ENCODE measurements around the gene TMEM256. TPM values are rescaled to one million over a fixed set of nuclear protein-coding genes. Genes with fewer than 3 reads are reported as not detected.
A peak's percentile ranks its signal among the peaks of the same experiment; 100 is the strongest.

TMEM256 gene
- total RNA-seq, 1 donor from 2014 or later: 45.2 TPM

GRCh38 chr17:7403043-7403726 lies 712 bp downstream of the TMEM256 start:
- DNase-seq (peak; percentile 73), ATAC-seq (no peak)
- H3K27me3 ChIP-seq: no peaks in the 10 kb centered on the region
- peak overlapping the region; percentile 78 for H3K27ac ChIP-seq
- no peaks in the 10 kb centered on the region for H3K36me3 ChIP-seq
- TF ChIP-seq, protein P1, sequence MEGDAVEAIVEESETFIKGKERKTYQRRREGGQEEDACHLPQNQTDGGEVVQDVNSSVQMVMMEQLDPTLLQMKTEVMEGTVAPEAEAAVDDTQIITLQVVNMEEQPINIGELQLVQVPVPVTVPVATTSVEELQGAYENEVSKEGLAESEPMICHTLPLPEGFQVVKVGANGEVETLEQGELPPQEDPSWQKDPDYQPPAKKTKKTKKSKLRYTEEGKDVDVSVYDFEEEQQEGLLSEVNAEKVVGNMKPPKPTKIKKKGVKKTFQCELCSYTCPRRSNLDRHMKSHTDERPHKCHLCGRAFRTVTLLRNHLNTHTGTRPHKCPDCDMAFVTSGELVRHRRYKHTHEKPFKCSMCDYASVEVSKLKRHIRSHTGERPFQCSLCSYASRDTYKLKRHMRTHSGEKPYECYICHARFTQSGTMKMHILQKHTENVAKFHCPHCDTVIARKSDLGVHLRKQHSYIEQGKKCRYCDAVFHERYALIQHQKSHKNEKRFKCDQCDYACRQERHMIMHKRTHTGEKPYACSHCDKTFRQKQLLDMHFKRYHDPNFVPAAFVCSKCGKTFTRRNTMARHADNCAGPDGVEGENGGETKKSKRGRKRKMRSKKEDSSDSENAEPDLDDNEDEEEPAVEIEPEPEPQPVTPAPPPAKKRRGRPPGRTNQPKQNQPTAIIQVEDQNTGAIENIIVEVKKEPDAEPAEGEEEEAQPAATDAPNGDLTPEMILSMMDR (IDR thresholded peaks at IDR 0.05): no peak
- intact Hi-C loops (cut with DNase I): no loop called here
- H3K4me1 ChIP-seq: peaks cover 10% of the 10 kb centered on the region
- no peaks in the 10 kb centered on the region for H3K9me3 ChIP-seq
- H3K4me3 ChIP-seq: peak overlapping the region; percentile 64

DNA sequence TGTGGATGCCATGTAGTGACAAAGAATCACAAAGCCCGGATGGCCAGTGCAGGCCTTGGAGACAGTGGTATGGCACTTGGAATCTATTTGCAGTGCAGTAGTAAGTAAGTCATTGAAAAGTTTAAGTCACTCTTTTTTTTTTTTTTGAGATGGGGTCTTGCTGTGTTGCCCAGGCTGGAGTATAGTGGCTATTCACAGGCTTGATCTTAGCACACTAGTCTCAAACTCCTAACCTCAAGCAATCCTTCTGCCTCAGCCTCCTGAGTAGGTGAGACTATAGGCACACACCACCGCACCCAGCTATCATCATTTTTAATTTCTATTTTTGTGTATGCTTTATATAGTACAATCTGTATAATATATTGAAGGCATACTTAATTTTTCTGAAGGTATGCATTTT lies 5.3 kb downstream of the TMEM256 start:
- TF ChIP-seq, protein P1 (IDR thresholded peaks at IDR 0.05): no peak
- ATAC-seq (no peak), DNase-seq (no peak)
- Histone ChIP-seq H3K27me3 (no peaks in the 10 kb centered on the region), H3K36me3 (no peaks in the 10 kb centered on the region), H3K4me3 (no peak overlapping the region), H3K27ac (no peak overlapping the region), H3K4me1 (peaks cover 12% of the 10 kb centered on the region), H3K9me3 (no peaks in the 10 kb centered on the region)
- intact Hi-C loops (cut with DNase I): no loop called here

DNA sequence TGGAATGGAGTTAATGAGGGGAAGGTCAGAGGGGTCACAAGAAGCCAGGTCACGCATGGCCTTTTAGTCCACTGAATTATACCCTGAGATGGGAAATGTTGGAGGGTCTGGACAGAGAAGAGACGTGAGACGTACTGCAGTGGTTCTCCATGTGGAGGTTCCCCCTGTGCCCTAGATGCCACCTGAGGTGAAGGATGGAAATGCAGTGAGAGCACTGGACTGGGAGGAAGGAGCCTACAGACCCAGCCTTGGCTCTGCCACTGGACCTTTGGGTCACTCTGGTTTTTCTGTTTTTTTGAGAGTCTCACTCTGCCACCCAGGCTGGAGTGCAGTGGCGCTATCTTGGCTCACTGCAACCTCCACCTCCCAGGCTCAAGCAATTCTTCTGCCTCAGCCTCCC lies 7.8 kb downstream of the TMEM256 start:
- DNase-seq (no peak), ATAC-seq (no peak)
- Histone ChIP-seq H3K36me3 (no peaks in the 10 kb centered on the region), H3K27me3 (no peaks in the 10 kb centered on the region), H3K4me1 (peaks cover 7% of the 10 kb centered on the region), H3K27ac (no peak overlapping the region), H3K9me3 (no peaks in the 10 kb centered on the region), H3K4me3 (no peak overlapping the region)
- TF ChIP-seq, protein P1 (IDR thresholded peaks at IDR 0.05): no peak
- intact Hi-C loops (cut with DNase I): no loop called here

DNA sequence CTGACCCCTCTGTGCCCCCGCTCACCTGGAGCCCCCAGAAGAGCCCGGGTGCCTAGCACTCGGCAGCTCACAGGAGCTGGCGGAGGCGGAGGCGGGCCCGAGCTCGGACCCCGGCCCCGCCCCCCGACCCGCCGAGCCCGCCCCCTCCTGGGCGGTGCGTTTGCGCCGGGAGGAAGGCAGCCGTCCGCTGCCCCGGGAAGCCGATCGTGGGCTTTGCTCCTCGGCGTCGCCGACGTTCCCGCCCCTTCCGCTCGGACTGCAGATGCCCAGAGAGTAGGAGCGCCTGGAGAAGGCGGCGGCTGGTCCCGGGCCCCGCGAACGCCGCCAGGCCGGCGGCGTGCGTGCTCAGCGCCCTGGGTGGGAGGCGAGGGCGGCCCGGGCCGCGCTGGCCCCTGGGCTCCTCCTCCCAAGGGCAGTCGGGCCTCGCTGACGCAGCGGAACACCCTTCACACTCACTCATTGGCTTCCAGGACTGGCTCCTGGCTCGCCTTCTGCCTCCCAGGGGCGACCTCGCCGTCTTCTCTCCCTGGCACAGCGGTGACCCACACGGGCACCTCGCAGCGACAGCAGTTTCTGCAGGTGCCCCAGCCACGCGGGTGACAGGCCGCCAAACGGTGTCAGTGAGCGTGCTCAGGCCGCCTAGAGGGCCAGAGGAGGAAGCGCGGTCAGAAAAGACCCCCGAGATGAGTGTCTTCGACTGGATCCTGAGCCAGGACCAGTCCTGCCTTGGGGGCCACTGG lies 9.3 kb downstream of the TMEM256 start, which contains the start of gene PLSCR3:
TSS of gene PLSCR3 (minus strand) at position 74 of the 740 bp plus-strand sequence. CDS start 415 bp downstream, outside the sequence.
- H3K4me1 ChIP-seq: peaks cover 7% of the 10 kb centered on the region
- DNase-seq (peak; percentile 95), ATAC-seq (peak; percentile 94)
- no peaks in the 10 kb centered on the region for H3K9me3 ChIP-seq
- H3K27ac ChIP-seq: peak within 1 kb of the TSS; percentile 92
- peak within 1 kb of the TSS; percentile 76 for H3K4me3 ChIP-seq
- H3K36me3 ChIP-seq: peaks cover 3% of the 10 kb centered on the region
- no peaks in the 10 kb centered on the region for H3K27me3 ChIP-seq
- intact Hi-C loops (cut with DNase I): no loop called here
- TF ChIP-seq, protein P1 (IDR thresholded peaks at IDR 0.05): peak; percentile 44

GRCh38 chr17:7393613-7394451 lies 10.1 kb downstream of the TMEM256 start:
- intact Hi-C loops (cut with DNase I): no loop called here
- H3K4me3 ChIP-seq: peak overlapping the region; percentile 76
- H3K27me3 ChIP-seq: no peaks in the 10 kb centered on the region
- DNase-seq: no peak
- TF ChIP-seq, protein P1 (IDR thresholded peaks at IDR 0.05): no peak
- peak; percentile 14 for ATAC-seq
- H3K9me3 ChIP-seq: no peaks in the 10 kb centered on the region
- H3K4me1 ChIP-seq: peaks cover 7% of the 10 kb centered on the region
- peak overlapping the region; percentile 92 for H3K27ac ChIP-seq
- peaks cover 11% of the 10 kb centered on the region for H3K36me3 ChIP-seq
